Subcutaneous adipose tissue (tissue), 4 donors: ENCODE data around the gene CALN1. TPM values are rescaled to one million over a fixed set of nuclear protein-coding genes. Genes with fewer than 3 reads are reported as not detected.

Source experiments
- total RNA-seq, 4 donors: library from RNA; depleted of rRNA; stranded (reverse); fragments of >200 nt; gene quantifications; one replicate each; pipeline ENCODE4 v1.1.0, GENCODE V29; 2016
- TF ChIP-seq, protein P1 (sequence below): fragments of 450-650 bp; IDR thresholded peaks from one replicate; pipeline ENCODE4 v1.5.1; 2016; ENCODE audit warnings: low read depth, mild to moderate bottlenecking, control low read depth, antibody characterized with exemption, moderate library complexity

Gene CALN1
- total RNA-seq, 4 donors from 2014 or later: 0.19 to 0.68 (median 0.22) TPM; not detected in 1

DNA sequence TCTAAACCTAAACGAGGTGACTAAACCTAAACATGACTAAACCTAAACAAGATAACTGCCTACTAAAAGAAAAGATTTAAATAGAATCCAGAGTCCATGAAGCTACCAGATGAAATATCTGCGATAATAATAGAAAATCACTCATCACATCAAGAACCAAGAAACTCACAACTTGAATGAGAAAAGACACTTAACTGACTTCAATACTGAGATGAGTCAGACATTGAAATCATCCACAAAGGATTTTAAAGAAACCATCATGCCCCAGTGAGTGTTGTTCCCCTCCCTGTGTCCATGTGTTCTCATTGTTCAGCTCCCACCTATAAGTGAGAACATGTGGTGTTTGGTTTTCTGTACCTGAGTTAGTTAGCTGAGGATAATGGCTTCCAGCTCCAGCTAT, 416.0 kb downstream of the CALN1 start:
- TF ChIP-seq, protein P1, sequence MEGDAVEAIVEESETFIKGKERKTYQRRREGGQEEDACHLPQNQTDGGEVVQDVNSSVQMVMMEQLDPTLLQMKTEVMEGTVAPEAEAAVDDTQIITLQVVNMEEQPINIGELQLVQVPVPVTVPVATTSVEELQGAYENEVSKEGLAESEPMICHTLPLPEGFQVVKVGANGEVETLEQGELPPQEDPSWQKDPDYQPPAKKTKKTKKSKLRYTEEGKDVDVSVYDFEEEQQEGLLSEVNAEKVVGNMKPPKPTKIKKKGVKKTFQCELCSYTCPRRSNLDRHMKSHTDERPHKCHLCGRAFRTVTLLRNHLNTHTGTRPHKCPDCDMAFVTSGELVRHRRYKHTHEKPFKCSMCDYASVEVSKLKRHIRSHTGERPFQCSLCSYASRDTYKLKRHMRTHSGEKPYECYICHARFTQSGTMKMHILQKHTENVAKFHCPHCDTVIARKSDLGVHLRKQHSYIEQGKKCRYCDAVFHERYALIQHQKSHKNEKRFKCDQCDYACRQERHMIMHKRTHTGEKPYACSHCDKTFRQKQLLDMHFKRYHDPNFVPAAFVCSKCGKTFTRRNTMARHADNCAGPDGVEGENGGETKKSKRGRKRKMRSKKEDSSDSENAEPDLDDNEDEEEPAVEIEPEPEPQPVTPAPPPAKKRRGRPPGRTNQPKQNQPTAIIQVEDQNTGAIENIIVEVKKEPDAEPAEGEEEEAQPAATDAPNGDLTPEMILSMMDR: no peak

DNA sequence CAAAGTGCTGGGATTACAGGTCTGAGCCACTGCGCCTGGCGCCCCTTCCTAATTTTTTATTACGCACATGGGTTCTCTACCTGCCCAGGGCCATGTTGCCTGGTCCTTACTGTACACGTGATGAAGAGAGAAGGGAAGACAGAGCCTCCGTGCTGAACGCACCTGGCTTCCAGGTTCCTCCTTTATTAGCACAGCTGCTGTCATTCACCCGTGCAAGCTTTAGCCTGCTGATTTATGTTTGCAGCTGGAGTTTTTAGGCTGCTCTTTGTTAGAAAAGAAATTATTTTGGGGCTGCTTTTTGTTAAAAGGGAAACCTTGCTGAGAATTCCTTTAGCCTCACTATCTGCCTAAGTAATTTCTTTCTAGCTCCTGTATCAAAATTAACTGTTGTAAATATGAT, 417.0 kb downstream of the CALN1 start:
- TF ChIP-seq, protein P1: no peak

DNA sequence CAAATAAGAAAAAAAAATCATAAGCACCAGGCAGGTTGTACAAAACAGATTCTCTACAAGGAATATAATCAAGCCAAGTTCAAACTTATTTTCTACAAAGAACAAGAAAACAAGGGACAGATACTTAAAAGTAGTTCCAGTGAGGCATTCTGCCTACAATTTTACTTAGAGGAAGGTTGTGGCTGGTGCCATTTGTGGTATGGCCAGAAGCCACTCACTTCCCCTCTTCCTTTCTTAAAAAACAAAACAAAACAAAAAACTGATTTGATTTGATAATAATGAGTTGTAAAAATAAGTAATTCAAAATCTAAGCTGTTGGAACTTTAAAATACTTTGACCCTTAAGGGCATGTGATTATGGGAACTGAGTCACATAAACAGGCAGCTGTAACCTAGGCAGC, 420.6 kb downstream of the CALN1 start:
- TF ChIP-seq, protein P1: no peak

DNA sequence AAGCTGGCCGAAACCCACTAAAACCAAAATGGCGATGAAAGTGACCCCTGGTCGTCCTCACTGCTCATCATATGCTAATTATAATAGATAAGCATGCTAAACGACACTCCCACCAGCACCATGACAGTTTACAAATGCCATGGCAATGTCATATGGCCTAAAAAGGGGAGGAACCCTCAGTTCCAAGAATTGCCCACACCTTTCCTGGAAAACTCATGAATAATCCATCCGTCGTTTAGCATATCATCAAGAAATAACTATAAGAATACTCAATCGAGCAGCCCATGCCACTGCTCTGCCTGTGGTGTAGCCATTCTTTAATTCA, 422.0 kb downstream of the CALN1 start:
- TF ChIP-seq, protein P1: no peak

DNA sequence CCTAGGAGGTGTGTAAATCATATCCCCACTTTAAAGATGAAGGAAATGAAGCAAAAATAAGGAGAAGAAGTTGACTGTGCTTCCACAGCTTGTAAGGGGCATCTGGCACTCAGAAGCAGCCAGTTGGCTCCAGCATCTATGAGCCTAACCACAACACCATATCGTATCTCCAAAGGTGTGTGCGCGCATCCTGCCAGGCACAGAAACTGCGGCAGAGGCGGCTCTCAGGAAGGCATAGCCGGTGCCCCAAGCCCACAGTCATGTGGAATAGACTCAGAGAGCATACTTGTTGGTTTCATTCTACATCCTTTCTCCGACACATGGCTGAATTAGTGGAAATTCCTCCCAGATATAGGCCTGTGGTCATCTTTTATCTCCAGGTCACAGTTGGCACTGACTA, 423.9 kb downstream of the CALN1 start:
- TF ChIP-seq, protein P1: no peak

DNA sequence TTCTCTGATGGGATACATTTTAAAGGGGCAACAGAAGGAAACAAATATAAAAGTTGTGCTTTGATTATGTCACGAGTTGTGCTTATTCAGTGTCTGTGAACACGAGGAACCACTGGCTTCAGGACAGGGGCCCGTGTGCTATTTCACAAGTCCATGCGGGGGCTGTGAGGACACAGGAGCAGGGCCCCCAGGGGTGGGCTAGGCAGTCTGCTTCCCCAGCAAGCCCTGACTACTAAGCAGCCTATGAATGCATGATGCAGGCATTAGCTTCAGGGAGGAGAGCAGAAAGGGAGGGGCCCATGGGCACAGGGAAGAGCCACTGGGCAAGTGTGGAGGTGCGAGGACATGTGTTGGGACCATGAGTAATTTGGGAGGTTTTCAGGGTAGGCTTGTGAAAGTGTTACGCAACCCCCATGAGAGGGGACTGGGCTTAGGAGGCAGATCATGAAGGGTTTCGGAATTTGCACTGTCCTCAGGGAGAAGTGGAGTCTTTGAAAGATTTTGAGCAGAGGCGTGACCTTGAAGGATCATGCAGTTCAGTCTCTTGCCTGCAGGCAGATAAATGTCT, 424.9 kb downstream of the CALN1 start:
- TF ChIP-seq, protein P1: no peak

DNA sequence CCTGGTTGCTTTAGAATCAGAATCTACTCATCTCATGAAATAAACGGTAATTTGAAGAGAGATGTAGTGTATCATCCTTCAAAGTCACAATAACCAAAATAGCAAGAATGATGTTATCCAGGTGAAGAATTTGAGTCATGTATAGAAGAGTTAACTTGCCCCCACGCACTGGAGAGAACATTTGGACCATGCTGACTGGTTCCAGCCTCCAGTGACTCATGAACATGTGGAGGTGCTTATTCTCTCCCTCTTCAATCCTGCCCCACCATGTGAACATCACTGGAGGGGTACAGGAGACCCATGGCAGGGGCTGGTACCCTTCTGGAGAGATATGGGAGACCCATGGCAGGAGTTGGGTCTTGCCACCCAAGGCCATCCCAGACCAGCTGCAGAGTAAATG, 427.8 kb downstream of the CALN1 start:
- TF ChIP-seq, protein P1: no peak
